ENCODE results near the gene RAD51B.
"Not testable (repeated sequence)": the region's sequence is repeated elsewhere in the genome, so short reads cannot be mapped to it uniquely, and the experiment has no call there.

Gene RAD51B

GRCh38 chr14:68285421-68286179 lies 466.0 kb downstream of the RAD51B start:
- DNase-seq: peak; percentile 65 to 76

DNA sequence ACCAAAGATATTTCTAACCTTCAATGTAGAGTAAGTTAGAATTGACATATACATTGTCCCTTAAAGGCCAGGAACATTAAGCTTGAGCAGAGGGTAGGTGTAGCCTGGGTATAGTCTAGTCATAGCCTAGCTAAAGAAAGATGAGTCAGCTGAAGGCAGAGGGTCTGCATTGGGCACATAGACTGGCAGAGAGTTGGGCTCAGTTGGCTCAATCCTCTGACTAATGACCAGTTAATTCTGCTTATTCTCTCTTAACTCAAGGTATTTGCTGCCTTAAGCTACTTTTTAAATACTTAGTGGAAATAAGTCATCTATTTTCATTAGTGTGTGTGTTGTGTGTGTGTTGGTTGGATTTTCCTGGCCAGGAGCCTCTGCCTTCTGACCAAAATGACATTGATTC lies 467.1 kb downstream of the RAD51B start:
- no peak for DNase-seq

DNA sequence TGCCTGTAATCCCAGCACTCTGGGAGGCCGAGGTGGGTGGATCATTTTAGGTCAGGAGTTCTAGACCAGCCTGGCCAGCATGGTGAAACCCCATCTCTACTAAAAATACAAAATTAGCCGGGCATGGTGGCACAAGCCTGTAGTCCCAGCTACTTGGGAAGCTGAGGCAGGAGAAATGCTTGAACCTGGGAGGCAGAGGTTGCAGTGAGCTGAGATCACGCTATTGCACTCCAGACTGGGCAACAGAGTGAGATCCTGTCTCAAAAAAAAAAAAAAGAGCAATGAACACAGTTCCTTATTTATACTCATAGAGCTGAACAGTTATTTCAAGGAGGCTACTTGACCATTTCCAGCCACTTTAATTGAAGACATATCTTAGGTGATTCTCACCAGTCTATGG lies 469.9 kb downstream of the RAD51B start:
- DNase-seq: not testable (repeated sequence)

- no peak for DNase-seq
Observed at GRCh38 chr14:68291820-68292219, 472.2 kb downstream of the RAD51B start.

DNA sequence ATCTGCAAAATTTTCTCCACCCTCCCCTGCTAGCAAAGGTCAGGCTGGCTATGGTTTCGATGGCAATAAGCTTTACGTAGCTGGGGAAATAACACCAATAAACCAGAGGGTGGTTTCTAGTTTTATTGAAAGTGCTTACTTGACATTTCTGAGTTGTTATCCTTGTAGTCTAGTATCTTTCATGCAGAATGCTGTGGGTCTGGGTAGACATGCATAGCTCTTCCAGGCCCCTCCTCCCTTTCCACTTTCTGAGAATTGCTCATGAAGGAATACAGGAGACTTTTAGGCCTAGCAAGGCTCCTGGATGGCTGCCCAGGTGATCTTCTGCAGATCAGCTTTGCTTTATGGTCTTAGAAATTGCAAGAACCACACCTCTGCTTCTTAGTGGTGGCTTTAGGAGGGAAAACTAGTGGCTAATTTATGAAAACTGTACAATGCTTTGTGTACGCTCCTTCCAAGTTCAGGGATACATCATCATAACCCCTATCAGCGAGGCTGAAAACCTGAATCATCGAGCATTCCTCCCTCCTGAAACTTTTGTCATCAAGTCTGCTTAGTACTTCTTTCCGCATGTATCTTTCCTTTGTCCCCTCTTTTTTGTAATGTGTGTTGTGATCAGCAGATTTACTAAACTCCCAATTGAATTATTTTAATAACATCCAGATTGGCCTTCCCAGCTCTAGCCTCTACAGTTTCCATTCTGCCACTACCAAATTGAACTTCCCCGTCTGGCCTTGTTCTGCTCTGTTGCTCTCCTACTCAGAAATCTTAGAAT lies 473.0 kb downstream of the RAD51B start:
- no peak for DNase-seq

GRCh38 chr14:68293404-68293803 lies 473.8 kb downstream of the RAD51B start:
- peak in 1 of 2 donors; percentile 26 for DNase-seq

DNA sequence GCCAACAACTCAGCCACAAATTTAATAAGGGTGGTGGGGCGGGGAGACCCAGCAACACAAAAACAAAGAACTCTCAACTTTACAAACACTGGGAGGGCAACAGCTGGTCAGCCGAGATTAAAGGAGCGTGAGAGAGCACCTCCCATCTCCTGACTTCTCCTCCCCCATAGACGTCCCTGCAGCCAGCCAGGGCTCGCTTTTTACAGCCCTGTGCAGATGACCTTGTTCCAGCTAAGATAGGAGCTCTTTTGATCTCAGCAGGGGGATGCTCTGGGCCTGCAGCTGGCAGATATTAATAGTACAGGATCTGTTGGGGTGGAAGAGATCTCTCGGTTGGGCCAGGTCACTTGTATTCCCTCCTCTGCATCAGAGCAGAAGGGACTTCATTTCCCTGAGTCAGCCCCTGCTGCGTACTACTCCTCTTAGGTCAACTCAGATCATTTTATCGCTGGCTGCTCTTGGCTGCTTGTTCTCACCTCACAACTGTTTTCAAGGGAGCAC lies 475.8 kb downstream of the RAD51B start:
- DNase-seq: no peak

DNA sequence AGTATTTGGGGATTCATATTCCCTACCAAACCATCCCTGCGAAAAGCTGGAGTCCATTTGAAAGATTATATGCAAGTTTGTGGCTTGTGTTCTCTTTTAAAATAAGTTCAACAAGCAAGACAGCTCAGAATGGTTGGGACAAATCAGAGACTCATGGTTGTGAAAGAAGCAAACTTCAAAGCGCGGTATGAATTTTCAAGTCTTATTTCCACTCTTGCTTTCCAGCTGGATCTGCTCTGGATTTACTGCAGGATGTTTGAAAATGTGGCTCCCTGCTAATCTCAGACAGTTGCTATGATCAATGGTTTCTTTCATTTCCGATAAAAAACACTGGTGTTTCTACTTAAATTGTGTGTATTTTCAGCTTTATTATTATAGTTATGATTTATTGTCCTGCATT lies 477.5 kb downstream of the RAD51B start:
- no peak for DNase-seq

GRCh38 chr14:68297876-68298468 lies 478.4 kb downstream of the RAD51B start:
- no peak for DNase-seq

DNA sequence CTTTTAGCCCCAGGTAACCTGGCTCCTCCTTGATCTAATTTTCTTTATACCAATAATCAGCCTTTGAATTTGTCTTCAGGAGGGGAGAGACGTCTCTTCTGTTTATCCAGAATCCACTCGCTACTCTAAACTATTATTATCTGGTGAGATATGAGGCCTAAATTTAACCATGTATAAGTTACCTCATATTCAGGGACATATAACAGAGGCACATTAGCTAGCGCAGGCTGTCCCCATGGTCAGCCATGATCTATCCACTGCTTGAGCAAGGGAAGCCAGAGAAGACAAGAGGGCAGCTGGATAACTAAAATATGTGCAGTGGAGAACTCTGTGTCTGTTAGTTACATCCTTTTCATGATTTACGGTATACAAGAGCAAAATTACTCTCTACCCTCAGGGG lies 481.0 kb downstream of the RAD51B start:
- DNase-seq: no peak

- no peak for DNase-seq
Observed at GRCh38 chr14:68301219-68301618, 481.6 kb downstream of the RAD51B start.

DNA sequence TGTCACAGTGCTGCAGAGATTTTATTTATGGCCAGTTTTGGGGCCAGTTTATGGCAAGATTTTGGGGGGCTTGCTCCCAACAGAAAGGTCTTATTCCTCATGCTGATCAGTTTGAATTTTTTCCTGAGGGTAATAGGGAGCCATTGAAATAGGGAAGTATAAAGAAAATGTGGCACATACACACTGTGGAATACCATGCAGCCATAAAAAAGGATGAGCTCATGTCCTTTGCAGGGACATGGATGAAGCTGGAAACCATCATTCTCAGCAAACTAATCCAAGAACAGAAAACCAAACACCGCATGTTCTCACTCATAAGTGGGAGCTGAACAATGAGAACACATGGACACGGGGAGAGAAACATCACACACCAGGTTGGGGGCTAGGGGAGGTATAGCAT lies 483.4 kb downstream of the RAD51B start:
- not testable (repeated sequence) for DNase-seq

DNA sequence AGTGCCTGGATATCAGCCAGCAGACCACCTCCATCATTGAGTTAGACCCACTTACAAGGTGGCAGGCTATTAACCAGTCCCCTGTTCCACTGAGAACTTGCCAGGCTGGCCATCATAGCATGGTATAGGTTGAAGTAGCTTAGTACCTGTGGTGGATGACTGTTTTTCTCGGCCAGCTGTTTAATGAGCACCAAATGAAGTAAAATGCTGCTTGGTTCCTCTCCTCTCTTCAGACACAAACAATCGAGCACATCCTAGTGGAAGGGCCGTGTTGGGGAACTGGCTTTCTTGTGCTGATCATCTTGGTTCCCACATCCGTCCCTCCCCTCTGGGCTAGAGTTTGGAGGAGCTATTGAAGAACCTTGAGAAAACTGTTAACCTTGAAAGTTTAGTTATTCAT lies 486.2 kb downstream of the RAD51B start:
- DNase-seq: no peak

GRCh38 chr14:68306265-68306933 lies 486.8 kb downstream of the RAD51B start:
- no peak for DNase-seq

DNA sequence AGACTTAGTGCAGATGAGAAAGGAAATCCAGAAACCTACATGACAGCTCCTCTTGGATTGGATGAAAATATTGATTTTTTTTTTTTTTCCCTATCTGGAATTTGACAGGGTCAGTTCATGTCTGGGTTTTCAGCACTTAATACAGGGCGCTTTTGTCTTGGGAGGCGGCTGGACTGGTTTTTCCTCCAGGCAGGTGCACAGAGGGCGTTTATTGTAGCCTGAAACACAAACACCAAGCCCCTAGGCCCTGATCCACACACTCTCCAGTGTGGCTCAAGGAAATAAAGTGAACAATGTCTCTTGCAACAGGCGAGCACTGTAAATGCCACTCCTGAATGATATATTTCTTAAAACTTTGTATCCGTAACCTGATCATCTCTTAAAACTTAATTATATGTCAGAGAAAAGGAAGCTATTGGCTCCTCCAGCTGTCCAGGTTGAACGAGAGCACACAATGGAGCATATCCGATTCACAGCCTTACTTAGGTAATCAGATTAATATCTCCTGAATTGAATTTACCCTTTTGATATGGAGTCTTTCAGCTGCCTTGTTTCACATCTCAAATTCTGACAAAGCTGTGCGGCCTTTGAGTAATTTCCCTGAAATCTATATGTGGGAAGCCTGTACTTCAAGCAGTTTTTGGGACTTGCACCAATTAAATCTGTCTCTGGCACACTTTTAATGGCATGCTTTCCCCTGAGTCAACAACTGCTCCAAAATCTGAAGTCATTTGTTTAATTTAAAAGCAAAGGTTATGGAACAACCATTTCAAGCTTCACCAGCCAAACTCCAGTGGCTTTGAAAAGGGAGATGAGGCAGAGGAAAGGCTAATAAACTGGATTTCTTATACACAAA lies 487.6 kb downstream of the RAD51B start:
- no peak for DNase-seq

DNA sequence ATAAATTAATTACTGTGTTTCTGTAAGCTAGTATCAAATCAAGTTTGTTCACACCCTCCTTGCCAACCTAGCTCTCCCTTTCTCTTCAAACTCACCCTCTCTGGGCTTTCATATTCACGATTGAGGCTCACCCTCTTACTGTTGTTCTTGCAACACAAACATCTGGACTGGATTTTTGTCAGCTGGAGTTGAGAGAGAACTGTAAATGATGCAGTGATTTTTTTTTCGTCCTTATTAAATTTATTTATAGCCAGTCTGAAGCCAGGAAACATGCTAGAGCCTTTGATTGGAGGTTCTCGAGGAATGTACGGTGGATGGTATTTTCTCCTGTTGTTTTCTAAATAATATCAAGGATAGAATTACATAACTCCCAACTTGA lies 488.2 kb downstream of the RAD51B start:
- DNase-seq: no peak

- DNase-seq: no peak
Observed at GRCh38 chr14:68308726-68309520, 489.3 kb downstream of the RAD51B start.

DNA sequence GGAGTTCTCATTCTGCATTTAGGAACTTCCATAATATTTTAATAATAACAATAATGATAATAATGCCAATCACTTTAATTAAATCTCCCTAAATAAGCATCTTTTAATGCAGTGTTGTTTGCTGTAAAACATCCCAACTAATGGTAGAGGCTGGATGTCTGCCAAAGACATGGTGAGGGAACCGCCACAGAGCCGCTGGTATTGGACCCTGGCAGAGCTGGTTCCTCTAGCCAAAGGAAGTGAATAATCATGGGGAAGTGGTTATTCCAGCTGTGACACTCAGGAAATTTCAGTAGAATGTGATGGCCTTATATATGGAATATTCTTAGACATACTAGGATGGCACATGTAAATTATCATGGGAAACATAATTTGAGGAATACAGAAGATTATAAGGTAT lies 490.0 kb downstream of the RAD51B start:
- DNase-seq: no peak

DNA sequence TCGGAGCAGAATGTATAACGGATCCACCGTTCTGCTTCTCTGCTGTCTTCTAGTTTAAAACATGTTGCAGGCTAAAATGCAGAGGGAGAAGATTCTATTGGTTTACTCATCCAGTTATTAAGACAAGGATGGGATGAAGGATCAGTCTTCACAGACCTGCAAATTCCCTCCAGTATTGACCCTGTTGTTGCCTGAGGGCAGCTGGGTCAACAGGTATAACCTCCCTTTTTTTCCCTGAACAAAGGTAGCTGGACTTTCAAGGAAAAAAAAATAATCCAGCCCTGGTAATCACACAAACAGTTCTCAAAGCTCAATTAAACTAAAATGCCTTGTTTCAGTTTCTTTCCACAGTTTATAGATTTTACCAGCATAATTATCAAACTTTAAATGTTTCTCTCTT lies 492.7 kb downstream of the RAD51B start:
- no peak for DNase-seq

DNA sequence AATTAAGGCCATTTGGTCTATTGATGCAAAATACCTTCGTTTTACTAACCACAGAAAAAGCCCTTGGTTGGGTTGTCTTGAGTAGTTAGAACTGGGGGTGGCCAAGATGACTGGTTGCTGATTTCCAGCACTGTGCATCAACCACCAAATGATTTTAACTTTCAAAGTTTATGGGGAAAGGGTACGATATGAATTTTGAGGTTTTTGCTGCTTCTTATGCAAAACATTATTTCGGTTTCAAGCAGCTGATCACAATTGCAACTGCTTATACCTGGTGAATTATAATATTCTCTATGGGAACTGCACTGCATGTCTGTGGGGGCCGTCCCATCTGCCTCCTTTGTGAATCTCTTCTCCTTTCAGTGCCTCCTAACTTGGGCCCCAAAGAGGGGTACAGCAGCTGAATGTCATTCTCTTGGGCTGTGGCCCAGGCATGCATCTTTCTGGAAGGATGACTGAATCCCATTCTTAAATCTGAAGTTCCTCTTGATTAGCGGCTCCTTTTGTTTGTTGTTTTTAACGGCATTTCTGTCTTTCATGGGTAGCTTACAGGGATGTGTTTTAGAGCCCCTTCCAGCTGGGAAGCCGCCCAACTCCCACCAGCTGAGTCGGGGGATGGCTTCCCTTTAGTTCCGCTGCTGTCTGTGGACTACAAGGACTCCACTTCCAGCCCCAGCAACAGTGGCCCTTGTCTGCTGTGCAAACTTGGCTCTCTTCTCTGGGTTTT lies 493.5 kb downstream of the RAD51B start:
- DNase-seq: no peak

DNA sequence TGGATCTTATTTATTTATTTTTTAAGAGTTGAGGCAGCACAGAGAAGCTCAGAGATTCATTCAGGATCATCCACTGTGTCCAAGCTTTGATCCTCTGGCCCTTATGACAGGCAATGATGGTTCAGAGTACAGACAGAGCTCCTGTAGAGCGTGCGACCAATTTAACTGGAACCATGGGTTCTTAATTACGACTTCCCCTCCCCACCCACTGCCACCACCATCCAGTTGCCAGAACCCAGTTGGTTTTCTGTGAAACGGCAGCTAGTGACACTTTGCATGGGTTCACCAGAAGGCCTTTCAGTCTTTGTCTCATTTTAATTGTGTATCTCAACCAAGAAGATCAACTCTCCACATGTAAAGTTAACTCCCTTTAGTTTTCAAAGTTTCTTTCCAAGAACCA lies 495.1 kb downstream of the RAD51B start:
- no peak for DNase-seq
